Hepatocyte (in vitro differentiated cells): ENCODE results near the gene NOS1.

ENCODE experiments used
- EZH2 ChIP-seq: fragments of 200-600 bp; sonication (generic); IDR thresholded peaks from 2 replicates; pipeline ENCODE4 v1.6.1; 2016; ENCODE audit warnings: antibody characterized with exemption, mild to moderate bottlenecking, borderline replicate concordance
- TF ChIP-seq, protein P1 (sequence below): fragments of 200-600 bp; sonication (generic); IDR thresholded peaks from 2 replicates; pipeline ENCODE4 v1.5.1; 2016; ENCODE audit warnings: antibody characterized with exemption, mild to moderate bottlenecking; ENCODE audit not compliant: poor library complexity

DNA sequence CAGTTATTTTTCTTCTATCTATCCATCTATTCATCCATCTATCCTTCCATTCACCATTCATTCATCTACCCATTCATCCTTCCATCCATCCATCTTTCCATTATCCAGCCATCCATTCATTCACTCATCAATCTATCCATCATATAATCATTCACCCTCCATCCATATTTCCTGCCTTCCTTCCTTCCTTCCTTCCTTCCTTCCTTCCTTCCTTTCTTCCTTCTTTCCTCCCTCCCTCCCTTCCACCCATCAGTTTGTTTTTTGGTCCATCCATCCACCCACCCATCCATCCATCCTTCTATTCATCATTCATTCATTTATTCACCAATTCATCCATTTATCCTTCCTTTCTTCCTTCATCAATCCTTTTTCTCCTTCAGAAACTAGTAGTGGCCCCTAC lies 34.3 kb upstream of the NOS1 start:
- TF ChIP-seq, protein P1, sequence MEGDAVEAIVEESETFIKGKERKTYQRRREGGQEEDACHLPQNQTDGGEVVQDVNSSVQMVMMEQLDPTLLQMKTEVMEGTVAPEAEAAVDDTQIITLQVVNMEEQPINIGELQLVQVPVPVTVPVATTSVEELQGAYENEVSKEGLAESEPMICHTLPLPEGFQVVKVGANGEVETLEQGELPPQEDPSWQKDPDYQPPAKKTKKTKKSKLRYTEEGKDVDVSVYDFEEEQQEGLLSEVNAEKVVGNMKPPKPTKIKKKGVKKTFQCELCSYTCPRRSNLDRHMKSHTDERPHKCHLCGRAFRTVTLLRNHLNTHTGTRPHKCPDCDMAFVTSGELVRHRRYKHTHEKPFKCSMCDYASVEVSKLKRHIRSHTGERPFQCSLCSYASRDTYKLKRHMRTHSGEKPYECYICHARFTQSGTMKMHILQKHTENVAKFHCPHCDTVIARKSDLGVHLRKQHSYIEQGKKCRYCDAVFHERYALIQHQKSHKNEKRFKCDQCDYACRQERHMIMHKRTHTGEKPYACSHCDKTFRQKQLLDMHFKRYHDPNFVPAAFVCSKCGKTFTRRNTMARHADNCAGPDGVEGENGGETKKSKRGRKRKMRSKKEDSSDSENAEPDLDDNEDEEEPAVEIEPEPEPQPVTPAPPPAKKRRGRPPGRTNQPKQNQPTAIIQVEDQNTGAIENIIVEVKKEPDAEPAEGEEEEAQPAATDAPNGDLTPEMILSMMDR: no peak
- no peak for TF ChIP-seq EZH2
